PC-9 (cell line): ENCODE data around the gene ISM1.

ENCODE experiments used
- EZH2 ChIP-seq: fragments of 200-600 bp; sonication (generic); IDR thresholded peaks from 2 replicates; pipeline ENCODE4 v1.8.0; 2017; ENCODE audit warnings: antibody characterized with exemption, low read depth
- TF ChIP-seq, protein P1 (sequence below): fragments of 200-600 bp; sonication (generic); conservative IDR thresholded peaks from 2 replicates; pipeline ENCODE4 v1.6.1; 2017; ENCODE audit warnings: mixed run types, antibody characterized with exemption, mild to moderate bottlenecking, moderate library complexity

- TF ChIP-seq, protein P1, sequence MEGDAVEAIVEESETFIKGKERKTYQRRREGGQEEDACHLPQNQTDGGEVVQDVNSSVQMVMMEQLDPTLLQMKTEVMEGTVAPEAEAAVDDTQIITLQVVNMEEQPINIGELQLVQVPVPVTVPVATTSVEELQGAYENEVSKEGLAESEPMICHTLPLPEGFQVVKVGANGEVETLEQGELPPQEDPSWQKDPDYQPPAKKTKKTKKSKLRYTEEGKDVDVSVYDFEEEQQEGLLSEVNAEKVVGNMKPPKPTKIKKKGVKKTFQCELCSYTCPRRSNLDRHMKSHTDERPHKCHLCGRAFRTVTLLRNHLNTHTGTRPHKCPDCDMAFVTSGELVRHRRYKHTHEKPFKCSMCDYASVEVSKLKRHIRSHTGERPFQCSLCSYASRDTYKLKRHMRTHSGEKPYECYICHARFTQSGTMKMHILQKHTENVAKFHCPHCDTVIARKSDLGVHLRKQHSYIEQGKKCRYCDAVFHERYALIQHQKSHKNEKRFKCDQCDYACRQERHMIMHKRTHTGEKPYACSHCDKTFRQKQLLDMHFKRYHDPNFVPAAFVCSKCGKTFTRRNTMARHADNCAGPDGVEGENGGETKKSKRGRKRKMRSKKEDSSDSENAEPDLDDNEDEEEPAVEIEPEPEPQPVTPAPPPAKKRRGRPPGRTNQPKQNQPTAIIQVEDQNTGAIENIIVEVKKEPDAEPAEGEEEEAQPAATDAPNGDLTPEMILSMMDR = peak; percentile 84
- TF ChIP-seq EZH2 = no peak
Measured at GRCh38 chr20:13261460-13262301, 40.6 kb downstream of the ISM1 start.
